Caco-2 (cell line): ENCODE measurements around the gene RAB2B. TPM values are rescaled to one million over a fixed set of nuclear protein-coding genes. Genes with fewer than 3 reads are reported as not detected.

ENCODE experiments used
- BruUV-seq: library from RNA; stranded (reverse); fragments of 400-500 nt; replicated peaks from 2 replicates; lab custom pipeline; 2021; lab: Mats Ljungman, UMichigan
- CTCF ChIA-PET: fragments of 300-600 bp; sonication (Branson Sonifier 250); formaldehyde crosslinking; loops from one replicate; lab custom pipeline; 2022; ENCODE audit warnings: antibody characterized with exemption; lab: Charles Lee
- POLR2A ChIA-PET: fragments of 300-600 bp; sonication (Branson Sonifier 250); formaldehyde crosslinking; loops from one replicate; lab custom pipeline; 2022; ENCODE audit warnings: antibody characterized with exemption; lab: Charles Lee
- DNase-seq, 2 experiments: peaks; one replicate each; pipeline versions ENCODE4 v3.0.0 to v3.0.0-alpha.2; 2020 to 2022
- H3K27me3 ChIP-seq: replicated peaks from 2 replicates; pipeline ENCODE4 v1.6.0; 2011; ENCODE audit warnings: low read length; ENCODE audit not compliant: control insufficient read depth, insufficient read depth
- H3K36me3 ChIP-seq: 2 replicates; pipeline ENCODE4 v1.5.1; 2011; ENCODE audit warnings: low read length; ENCODE audit not compliant: control insufficient read depth, insufficient read depth
- H3K4me1 ChIP-seq: fragments of 250-450 bp; sonication (Bioruptor Pico); 2 replicates; pipeline ENCODE4 v1.5.1; 2020; ENCODE audit warnings: mild to moderate bottlenecking
- H3K4me3 ChIP-seq: 2 replicates; pipeline ENCODE4 v1.5.1; 2011; ENCODE audit warnings: low read depth, mild to moderate bottlenecking, control low read depth, low read length
- H3K9me3 ChIP-seq: fragments of 250-450 bp; sonication (Bioruptor Pico); 2 replicates; pipeline ENCODE4 v1.5.1; 2020; ENCODE audit warnings: mild to moderate bottlenecking, moderate library complexity
- H3K27ac Mint-ChIP-seq: one replicate; pipeline ENCODE4 v1.8.0; 2022; ENCODE audit warnings: mixed read lengths; ENCODE audit not compliant: unreplicated experiment
- H3K27me3 Mint-ChIP-seq: one replicate; pipeline ENCODE4 v1.8.0; 2022; ENCODE audit warnings: mixed read lengths; ENCODE audit not compliant: insufficient read depth, unreplicated experiment
- H3K36me3 Mint-ChIP-seq: one replicate; pipeline ENCODE4 v1.8.0; 2022; ENCODE audit warnings: mild to moderate bottlenecking, mixed read lengths; ENCODE audit not compliant: insufficient read depth, unreplicated experiment
- H3K4me1 Mint-ChIP-seq: one replicate; pipeline ENCODE4 v1.8.0; 2022; ENCODE audit warnings: low read depth, mixed read lengths; ENCODE audit not compliant: unreplicated experiment
- H3K4me3 Mint-ChIP-seq: one replicate; pipeline ENCODE4 v1.8.0; 2022; ENCODE audit warnings: mild to moderate bottlenecking, moderate library complexity, mixed read lengths; ENCODE audit not compliant: unreplicated experiment
- H3K9me3 Mint-ChIP-seq: one replicate; pipeline ENCODE4 v1.8.0; 2022; ENCODE audit warnings: mixed read lengths; ENCODE audit not compliant: unreplicated experiment
- intact Hi-C: fragments of 100-400 bp; cut with micrococcal nuclease; formaldehyde crosslinking; loops from one replicate; pipeline ENCODE4 v1.10.0; 2022; ENCODE audit not compliant: unreplicated experiment
- total RNA-seq: library from RNA; stranded (reverse); gene quantifications from 2 replicates; pipeline ENCODE4 v1.2.3, GENCODE V29; 2022
- TF ChIP-seq, protein P1 (sequence below), 2 experiments: fragments of 200-600 bp in 1 of 2; IDR thresholded peaks; 1 replicate in 1 of 2; 2 replicates in 1 of 2; pipeline versions ENCODE4 v1.5.1 to v1.8.0; 2011 to 2022; ENCODE audit warnings: antibody characterized with exemption in 1 of 2, control low read depth in 1 of 2, inconsistent platforms in 1 of 2, low read depth in 1 of 2, low read length in 1 of 2, mild to moderate bottlenecking in 1 of 2, moderate library complexity in 1 of 2; ENCODE audit not compliant: insufficient read depth in 1 of 2, severe bottlenecking in 1 of 2, unreplicated experiment in 1 of 2

The RAB2B gene
- total RNA-seq, 1 experiment from 2014 or later: 20.9 TPM

DNA sequence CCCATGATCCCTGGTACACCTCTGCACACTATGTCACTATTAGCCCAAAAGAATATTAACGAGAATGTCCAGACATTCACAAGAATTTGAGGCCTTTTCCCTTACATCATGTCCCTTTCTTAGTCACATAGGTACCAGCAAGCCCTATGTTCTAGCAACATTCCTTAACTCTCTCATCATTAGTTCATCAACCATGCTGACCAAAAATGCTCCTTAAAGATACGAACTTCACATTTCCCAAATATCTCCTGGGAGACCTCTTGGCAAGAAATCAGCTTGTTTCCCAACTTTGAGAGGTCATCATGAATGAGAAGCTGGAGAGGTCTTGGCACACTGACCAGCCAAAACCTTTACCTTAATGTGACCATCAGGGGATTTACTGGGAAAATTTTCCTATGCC is 44.7 kb upstream of the RAB2B start:
- BruUV-seq: no TSS peak
- H3K9me3 ChIP-seq: no peaks in the 10 kb centered on the region
- Mint-ChIP-seq H3K9me3 (no peaks in the 10 kb centered on the region), H3K4me1 (no peaks in the 10 kb centered on the region), H3K4me3 (no peak overlapping the region), H3K27me3 (no peaks in the 10 kb centered on the region), H3K27ac (no peak overlapping the region), H3K36me3 (no peaks in the 10 kb centered on the region)
- DNase-seq: no peak
- H3K27me3 ChIP-seq: no peaks in the 10 kb centered on the region
- no peaks in the 10 kb centered on the region for H3K36me3 ChIP-seq
- ChIA-PET CTCF (no interaction called here), POLR2A (no interaction called here)
- TF ChIP-seq, protein P1, sequence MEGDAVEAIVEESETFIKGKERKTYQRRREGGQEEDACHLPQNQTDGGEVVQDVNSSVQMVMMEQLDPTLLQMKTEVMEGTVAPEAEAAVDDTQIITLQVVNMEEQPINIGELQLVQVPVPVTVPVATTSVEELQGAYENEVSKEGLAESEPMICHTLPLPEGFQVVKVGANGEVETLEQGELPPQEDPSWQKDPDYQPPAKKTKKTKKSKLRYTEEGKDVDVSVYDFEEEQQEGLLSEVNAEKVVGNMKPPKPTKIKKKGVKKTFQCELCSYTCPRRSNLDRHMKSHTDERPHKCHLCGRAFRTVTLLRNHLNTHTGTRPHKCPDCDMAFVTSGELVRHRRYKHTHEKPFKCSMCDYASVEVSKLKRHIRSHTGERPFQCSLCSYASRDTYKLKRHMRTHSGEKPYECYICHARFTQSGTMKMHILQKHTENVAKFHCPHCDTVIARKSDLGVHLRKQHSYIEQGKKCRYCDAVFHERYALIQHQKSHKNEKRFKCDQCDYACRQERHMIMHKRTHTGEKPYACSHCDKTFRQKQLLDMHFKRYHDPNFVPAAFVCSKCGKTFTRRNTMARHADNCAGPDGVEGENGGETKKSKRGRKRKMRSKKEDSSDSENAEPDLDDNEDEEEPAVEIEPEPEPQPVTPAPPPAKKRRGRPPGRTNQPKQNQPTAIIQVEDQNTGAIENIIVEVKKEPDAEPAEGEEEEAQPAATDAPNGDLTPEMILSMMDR (IDR thresholded peaks at IDR 0.05; ENCODE audit: insufficient read depth in 1 of 2, low read depth in 1 of 2, low read length in 1 of 2, severe bottlenecking in 1 of 2, unreplicated experiment in 1 of 2): no peak
- intact Hi-C loops: no loop called here
- no peak overlapping the region for H3K4me3 ChIP-seq
- H3K4me1 ChIP-seq: no peaks in the 10 kb centered on the region

DNA sequence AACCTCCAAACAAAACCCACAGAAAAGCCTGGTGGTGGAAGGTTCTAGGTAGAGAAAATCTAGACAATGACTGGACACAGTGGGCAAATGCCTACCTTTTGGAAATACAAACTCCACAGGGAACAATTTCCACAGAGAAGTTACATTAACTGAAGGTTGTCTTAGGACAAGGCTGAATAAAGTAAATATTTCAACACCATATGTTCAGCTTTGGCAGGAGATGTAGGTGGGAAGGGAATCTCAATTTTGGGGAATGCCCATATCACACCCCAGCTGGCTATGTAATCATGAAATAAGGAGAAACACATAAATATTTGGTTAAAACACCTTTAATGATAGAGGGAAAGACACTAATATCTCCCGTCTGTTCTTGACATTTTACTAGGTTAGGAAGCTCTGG is 44.0 kb upstream of the RAB2B start:
- Histone ChIP-seq H3K27me3 (no peaks in the 10 kb centered on the region), H3K4me1 (no peaks in the 10 kb centered on the region), H3K4me3 (no peak overlapping the region), H3K36me3 (no peaks in the 10 kb centered on the region), H3K9me3 (no peaks in the 10 kb centered on the region)
- ChIA-PET CTCF (no interaction called here), POLR2A (no interaction called here)
- no peak overlapping the region for H3K4me3 Mint-ChIP-seq
- TF ChIP-seq, protein P1 (IDR thresholded peaks at IDR 0.05; ENCODE audit: insufficient read depth in 1 of 2, low read depth in 1 of 2, low read length in 1 of 2, severe bottlenecking in 1 of 2, unreplicated experiment in 1 of 2): no peak
- H3K36me3 Mint-ChIP-seq: no peaks in the 10 kb centered on the region
- no peaks in the 10 kb centered on the region for H3K27me3 Mint-ChIP-seq
- H3K27ac Mint-ChIP-seq: no peak overlapping the region
- intact Hi-C loops: no loop called here
- H3K9me3 Mint-ChIP-seq: no peaks in the 10 kb centered on the region
- no peak for DNase-seq
- BruUV-seq: no TSS peak
- no peaks in the 10 kb centered on the region for H3K4me1 Mint-ChIP-seq

DNA sequence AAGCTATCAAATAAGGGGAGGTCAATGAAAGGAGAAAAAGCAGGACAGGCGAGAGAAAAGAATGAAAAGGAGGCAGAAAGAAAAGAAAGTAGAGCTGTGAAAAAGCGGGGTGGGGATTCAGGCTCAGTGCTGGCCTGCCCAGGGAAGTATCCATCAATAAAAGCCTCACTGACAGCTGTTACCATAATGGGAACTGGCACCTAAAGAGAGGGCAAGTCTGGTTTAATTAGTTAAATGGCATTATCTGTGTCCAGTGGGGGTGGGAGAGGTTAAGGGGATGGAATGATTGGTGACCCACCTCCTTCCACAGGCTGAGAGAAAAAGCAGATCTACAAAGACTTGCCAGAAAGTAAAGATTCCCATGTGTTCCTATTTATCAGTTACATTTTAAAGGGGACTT is 42.0 kb upstream of the RAB2B start:
- Mint-ChIP-seq H3K27me3 (no peaks in the 10 kb centered on the region), H3K4me3 (no peak overlapping the region), H3K4me1 (no peaks in the 10 kb centered on the region), H3K9me3 (no peaks in the 10 kb centered on the region), H3K36me3 (no peaks in the 10 kb centered on the region), H3K27ac (no peak overlapping the region)
- Histone ChIP-seq H3K27me3 (no peaks in the 10 kb centered on the region), H3K4me1 (no peaks in the 10 kb centered on the region), H3K9me3 (no peaks in the 10 kb centered on the region), H3K36me3 (no peaks in the 10 kb centered on the region), H3K4me3 (no peak overlapping the region)
- ChIA-PET CTCF (no interaction called here), POLR2A (no interaction called here)
- DNase-seq: no peak
- no TSS peak for BruUV-seq
- TF ChIP-seq, protein P1 (IDR thresholded peaks at IDR 0.05; ENCODE audit: insufficient read depth in 1 of 2, low read depth in 1 of 2, low read length in 1 of 2, severe bottlenecking in 1 of 2, unreplicated experiment in 1 of 2): no peak
- intact Hi-C loops: no loop called here
